ENCODE data around the gene ATP5PD. TPM values are rescaled to one million over a fixed set of nuclear protein-coding genes. Genes with fewer than 3 reads are reported as not detected.

Gene ATP5PD
- total RNA-seq, 4 donors from 2014 or later = 167 to 312 (median 272) TPM

- H3K9me3 ChIP-seq = no peaks in the 10 kb centered on the region
- WGBS = 69% methylated on average over 6 of the region's 6 CpGs
- H3K4me1 ChIP-seq = no peaks in the 10 kb centered on the region
- no peak overlapping the region for H3K4me3 ChIP-seq
- TF ChIP-seq POLR2A (IDR thresholded peaks at IDR 0.05) = no peak
- TF ChIP-seq EP300 (IDR thresholded peaks at IDR 0.05) = no peak
- TF ChIP-seq POLR2AphosphoS5 (IDR thresholded peaks at IDR 0.05) = no peak
- TF ChIP-seq CTCF (IDR thresholded peaks at IDR 0.05) = no peak
- no peaks in the 10 kb centered on the region for H3K27me3 ChIP-seq
- H3K36me3 ChIP-seq = peaks cover 50% of the 10 kb centered on the region
- no peak overlapping the region for H3K27ac ChIP-seq
- DNase-seq (ENCODE audit: low spot score in 2 of 2) = no peak
Observed at GRCh38 chr17:75065562-75066151, 18.9 kb upstream of the ATP5PD start.

DNA sequence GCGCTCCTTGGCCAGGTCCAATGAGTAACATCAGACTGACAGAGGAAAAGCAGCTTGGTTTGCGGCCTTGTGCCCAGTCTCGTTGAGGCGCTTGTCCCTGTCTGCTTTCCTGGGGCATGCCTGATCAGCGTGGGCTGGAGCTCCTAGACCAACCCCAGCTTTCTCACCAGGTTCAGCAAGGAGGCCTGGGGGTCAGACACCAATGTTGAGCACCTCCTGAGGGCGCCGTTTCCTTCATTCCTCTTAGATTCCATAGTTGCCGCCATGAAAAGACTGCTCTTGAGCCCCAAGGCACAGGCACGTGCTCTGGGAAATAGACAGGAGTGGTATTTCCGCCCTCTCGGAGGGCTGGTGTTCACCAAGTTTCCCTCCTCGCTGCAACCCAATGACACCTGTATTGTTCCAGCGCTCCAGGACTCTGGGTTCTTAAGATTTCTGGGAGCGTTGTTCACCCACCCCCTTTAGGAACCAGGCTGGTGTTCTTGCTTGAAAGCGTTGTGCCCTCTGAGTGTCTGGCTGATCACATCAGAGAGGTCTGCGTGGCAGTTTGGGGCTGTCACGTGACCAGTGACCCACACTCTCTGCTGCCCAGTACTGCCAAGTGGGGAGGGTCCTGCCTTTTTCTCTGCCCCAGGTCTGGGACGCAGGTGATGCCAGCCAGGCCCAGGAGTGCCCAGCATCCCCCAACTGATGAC lies 18.2 kb upstream of the ATP5PD start:
- no peak for TF ChIP-seq CTCF (IDR thresholded peaks at IDR 0.05)
- no peak for TF ChIP-seq POLR2A (IDR thresholded peaks at IDR 0.05)
- no peak for TF ChIP-seq POLR2AphosphoS5 (IDR thresholded peaks at IDR 0.05)
- TF ChIP-seq EP300 (IDR thresholded peaks at IDR 0.05) = no peak
- Histone ChIP-seq H3K9me3 (no peaks in the 10 kb centered on the region), H3K4me1 (peaks cover 5% of the 10 kb centered on the region), H3K27ac (no peak overlapping the region), H3K36me3 (peaks cover 54% of the 10 kb centered on the region), H3K4me3 (no peak overlapping the region), H3K27me3 (no peaks in the 10 kb centered on the region)
- 91% methylated on average over 18 of the region's 18 CpGs for WGBS
- no peak for DNase-seq (ENCODE audit: low spot score in 2 of 2)

DNA sequence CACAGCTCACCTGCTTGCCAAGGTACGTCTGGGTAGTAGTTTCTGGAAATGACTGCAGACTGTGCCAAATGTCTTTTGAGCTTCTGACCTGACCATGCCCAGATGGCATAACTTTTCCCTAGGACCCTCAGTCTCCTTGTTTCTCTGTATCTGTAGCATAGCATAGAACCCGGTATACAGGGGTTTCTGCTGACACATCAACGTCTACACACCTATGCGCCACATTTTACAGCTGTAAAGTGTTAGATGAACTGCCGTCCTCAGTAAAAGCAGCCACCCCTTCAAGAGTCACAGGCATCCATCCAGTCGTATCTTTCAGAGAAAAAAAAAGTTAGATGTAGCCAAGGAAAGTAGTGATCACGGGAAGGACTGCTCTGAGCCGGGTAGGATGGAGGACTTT lies 17.7 kb upstream of the ATP5PD start:
- TF ChIP-seq CTCF (IDR thresholded peaks at IDR 0.05) = no peak
- no peak for TF ChIP-seq POLR2A (IDR thresholded peaks at IDR 0.05)
- TF ChIP-seq POLR2AphosphoS5 (IDR thresholded peaks at IDR 0.05) = no peak
- no peak for TF ChIP-seq EP300 (IDR thresholded peaks at IDR 0.05)
- no peaks in the 10 kb centered on the region for H3K27me3 ChIP-seq
- peaks cover 56% of the 10 kb centered on the region for H3K36me3 ChIP-seq
- H3K4me3 ChIP-seq = no peak overlapping the region
- DNase-seq (ENCODE audit: low spot score in 2 of 2) = no peak
- peaks cover 7% of the 10 kb centered on the region for H3K4me1 ChIP-seq
- no peak overlapping the region for H3K27ac ChIP-seq
- no peaks in the 10 kb centered on the region for H3K9me3 ChIP-seq
- WGBS = 87% methylated on average over 8 of the region's 8 CpGs

- 94% methylated on average over 11 of the region's 11 CpGs for WGBS
- TF ChIP-seq POLR2AphosphoS5 (IDR thresholded peaks at IDR 0.05) = no peak
- no peak for TF ChIP-seq EP300 (IDR thresholded peaks at IDR 0.05)
- TF ChIP-seq CTCF (IDR thresholded peaks at IDR 0.05) = no peak
- no peak for TF ChIP-seq POLR2A (IDR thresholded peaks at IDR 0.05)
- Histone ChIP-seq H3K27me3 (no peaks in the 10 kb centered on the region), H3K27ac (no peak overlapping the region), H3K9me3 (no peaks in the 10 kb centered on the region), H3K36me3 (peaks cover 60% of the 10 kb centered on the region), H3K4me3 (no peak overlapping the region), H3K4me1 (peaks cover 7% of the 10 kb centered on the region)
- no peak for DNase-seq (ENCODE audit: low spot score in 2 of 2)
Observed at GRCh38 chr17:75064040-75064439, 17.3 kb upstream of the ATP5PD start.

- no peak overlapping the region for H3K4me3 ChIP-seq
- DNase-seq (ENCODE audit: low spot score in 2 of 2) = no peak
- H3K27ac ChIP-seq = no peak overlapping the region
- peaks cover 60% of the 10 kb centered on the region for H3K36me3 ChIP-seq
- 95% methylated on average over 3 of the region's 3 CpGs for WGBS
- H3K9me3 ChIP-seq = no peaks in the 10 kb centered on the region
- H3K4me1 ChIP-seq = peaks cover 7% of the 10 kb centered on the region
- no peaks in the 10 kb centered on the region for H3K27me3 ChIP-seq
- TF ChIP-seq CTCF (IDR thresholded peaks at IDR 0.05) (no peak), POLR2A (IDR thresholded peaks at IDR 0.05) (no peak), EP300 (IDR thresholded peaks at IDR 0.05) (no peak), POLR2AphosphoS5 (IDR thresholded peaks at IDR 0.05) (no peak)
Observed at GRCh38 chr17:75063626-75064025, 16.9 kb upstream of the ATP5PD start.
